ENCODE measurements around the gene PCK1. TPM values are rescaled to one million over a fixed set of nuclear protein-coding genes. Genes with fewer than 3 reads are reported as not detected.

PCK1 gene
- total and polyA plus RNA-seq, 2 donors (not counting 3 experiments of a cell fraction or from before 2014, with no cell fraction given), result not detected

DNA sequence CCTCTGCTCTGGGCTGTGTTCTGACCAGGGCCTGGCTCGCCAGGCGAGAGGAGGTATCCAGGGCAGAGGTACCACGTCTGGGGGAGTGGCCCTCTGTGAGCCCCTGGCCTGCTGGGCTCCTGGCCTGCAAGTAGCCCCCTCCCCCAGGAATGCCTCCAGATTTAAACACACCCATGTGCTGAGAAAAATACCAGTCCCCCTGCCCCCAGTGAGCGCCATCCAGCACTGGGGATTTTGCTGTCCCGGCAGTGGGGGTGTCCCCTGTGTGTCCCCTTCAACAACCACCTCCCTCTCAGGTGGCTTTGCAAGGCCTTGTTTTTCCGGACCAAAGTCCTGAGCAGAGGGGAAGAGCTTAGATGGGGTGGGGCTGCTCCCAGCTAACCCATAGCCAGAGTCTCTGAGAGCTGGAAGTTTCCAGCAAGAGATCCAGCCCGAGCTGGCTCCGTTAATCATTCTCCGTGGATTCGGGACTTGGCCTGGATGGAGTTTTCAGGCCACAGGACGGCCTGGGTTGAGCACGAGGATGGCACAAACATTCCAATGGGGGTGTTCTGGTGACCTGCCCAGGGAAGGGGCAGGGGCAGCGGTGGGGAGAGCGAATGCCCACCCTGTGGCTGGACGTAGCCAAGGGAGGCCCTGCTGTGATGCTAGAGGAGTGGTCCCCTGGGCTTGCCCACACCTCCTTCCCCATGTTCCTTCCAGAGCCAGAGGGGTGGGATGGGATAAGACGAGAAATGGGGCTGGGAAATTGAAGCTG is 29.0 kb downstream of the PCK1 start:
- Histone ChIP-seq H3K4me2 (ENCODE audit: insufficient read depth, low read length) (no peak overlapping the region), H4K20me1 (replicated peaks; ENCODE audit: control insufficient read depth, extremely low read depth, insufficient read depth, low read length) (no peaks in the 10 kb centered on the region), H3K27me3 (ENCODE audit: control insufficient read depth in 2 of 2, insufficient read depth in 2 of 2, low read length in 2 of 2) (no peaks in the 10 kb centered on the region), H3K9ac (replicated peaks; ENCODE audit: extremely low read depth, insufficient read depth, low read length) (no peak overlapping the region), H3K36me3 (ENCODE audit: control insufficient read depth in 2 of 2, extremely low read depth in 1 of 2, insufficient read depth in 2 of 2, low read length in 2 of 2) (no peaks in the 10 kb centered on the region), H3K9me3 (replicated peaks; ENCODE audit: control insufficient read depth, insufficient read depth, low read length) (no peaks in the 10 kb centered on the region), H3K4me1 (ENCODE audit: control insufficient read depth, extremely low read depth, insufficient read depth, low read length) (no peaks in the 10 kb centered on the region), H2AFZ (ENCODE audit: low read depth, low read length) (no peak overlapping the region), H3K9me1 (replicated peaks; ENCODE audit: control insufficient read depth, extremely low read depth, insufficient read depth, low read length) (no peaks in the 10 kb centered on the region), H3K27ac (ENCODE audit: insufficient read depth, low read depth, low read length) (no peak overlapping the region), H3K79me2 (ENCODE audit: control insufficient read depth, insufficient read depth, low read length) (no peaks in the 10 kb centered on the region), H3K4me3 (replicated peaks in 1 of 3; ENCODE audit: insufficient read depth in 1 of 3, low read depth in 1 of 3, low read length in 3 of 3) (no peak overlapping the region)
- ChIA-PET POLR2A (no interaction called here), CTCF (no interaction called here)
- DNase-seq (ENCODE audit: low read depth, low spot score) (no peak), FAIRE-seq (no peak)
- intact Hi-C loops (cut with micrococcal nuclease) (loop anchor here (5.0 kb wide), 1 partner anchor 208 kb away; no protein-coding TSS in a partner anchor), dilution Hi-C loops (cut with MboI; ENCODE audit: extremely low pct_ligation_motif_present, low sequenced_read_pairs) (no loop called here)
- no TSS peak for BruUV-seq (replicated peaks)
- TF ChIP-seq POLR2A (IDR thresholded peaks at IDR 0.05; ENCODE audit: low read depth, low read length) (no peak), FOS (IDR thresholded peaks at IDR 0.05; ENCODE audit: borderline replicate concordance, insufficient read depth, low read length) (no peak), JUN (IDR thresholded peaks at IDR 0.05; ENCODE audit: borderline replicate concordance, insufficient read depth, insufficient read length, low read depth) (no peak), EZH2 (IDR thresholded peaks at IDR 0.05; ENCODE audit: borderline replicate concordance, low read depth, low read length, severe bottlenecking) (no peak), POLR2AphosphoS5 (IDR thresholded peaks at IDR 0.05; ENCODE audit: insufficient read depth, low read depth, low read length) (no peak), GATA2 (IDR thresholded peaks at IDR 0.05; ENCODE audit: insufficient read depth, insufficient read length, low read depth, low read length) (no peak), MYC (IDR thresholded peaks at IDR 0.05; ENCODE audit: low read depth, low read length) (no peak)
- TF ChIP-seq, protein P1, sequence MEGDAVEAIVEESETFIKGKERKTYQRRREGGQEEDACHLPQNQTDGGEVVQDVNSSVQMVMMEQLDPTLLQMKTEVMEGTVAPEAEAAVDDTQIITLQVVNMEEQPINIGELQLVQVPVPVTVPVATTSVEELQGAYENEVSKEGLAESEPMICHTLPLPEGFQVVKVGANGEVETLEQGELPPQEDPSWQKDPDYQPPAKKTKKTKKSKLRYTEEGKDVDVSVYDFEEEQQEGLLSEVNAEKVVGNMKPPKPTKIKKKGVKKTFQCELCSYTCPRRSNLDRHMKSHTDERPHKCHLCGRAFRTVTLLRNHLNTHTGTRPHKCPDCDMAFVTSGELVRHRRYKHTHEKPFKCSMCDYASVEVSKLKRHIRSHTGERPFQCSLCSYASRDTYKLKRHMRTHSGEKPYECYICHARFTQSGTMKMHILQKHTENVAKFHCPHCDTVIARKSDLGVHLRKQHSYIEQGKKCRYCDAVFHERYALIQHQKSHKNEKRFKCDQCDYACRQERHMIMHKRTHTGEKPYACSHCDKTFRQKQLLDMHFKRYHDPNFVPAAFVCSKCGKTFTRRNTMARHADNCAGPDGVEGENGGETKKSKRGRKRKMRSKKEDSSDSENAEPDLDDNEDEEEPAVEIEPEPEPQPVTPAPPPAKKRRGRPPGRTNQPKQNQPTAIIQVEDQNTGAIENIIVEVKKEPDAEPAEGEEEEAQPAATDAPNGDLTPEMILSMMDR (IDR thresholded peaks at IDR 0.05; ENCODE audit: extremely low read depth in 1 of 2, insufficient read depth in 1 of 2, low read depth in 1 of 2, low read length in 2 of 2), result no peak
- TF ChIP-seq, protein P2, sequence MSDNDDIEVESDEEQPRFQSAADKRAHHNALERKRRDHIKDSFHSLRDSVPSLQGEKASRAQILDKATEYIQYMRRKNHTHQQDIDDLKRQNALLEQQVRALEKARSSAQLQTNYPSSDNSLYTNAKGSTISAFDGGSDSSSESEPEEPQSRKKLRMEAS (IDR thresholded peaks at IDR 0.05; ENCODE audit: insufficient read depth, insufficient read length), result no peak

Data from endothelial cell of umbilical vein (primary cell).